GM12872 (cell line): ENCODE measurements around the gene RELA.

ENCODE experiments used
- CTCF ChIP-seq: IDR thresholded peaks from 3 replicates; pipeline ENCODE4 v1.5.1; 2011; ENCODE audit warnings: low read depth, mild to moderate bottlenecking, low read length, moderate library complexity; ENCODE audit not compliant: insufficient read depth

The RELA gene

GRCh38 chr11:65607614-65608426, 54.9 kb downstream of the RELA start:
- TF ChIP-seq CTCF, result no peak

GRCh38 chr11:65606876-65607613, 55.7 kb downstream of the RELA start:
- no peak for TF ChIP-seq CTCF

GRCh38 chr11:65604258-65604657, 58.5 kb downstream of the RELA start:
- TF ChIP-seq CTCF, result no peak
